WI38 (cell line): ENCODE data around the gene SH3RF3.

ENCODE experiments used
- H3K4me3 ChIP-seq: 2 replicates; pipeline ENCODE4 v1.5.1; 2011; ENCODE audit warnings: low read depth, mild to moderate bottlenecking, control low read depth, low read length
- CTCF ChIP-seq: IDR thresholded peaks from 2 replicates; pipeline ENCODE4 v1.5.1; 2012; ENCODE audit warnings: low read depth, mild to moderate bottlenecking, control low read depth, low read length

SH3RF3 gene

GRCh38 chr2:109212836-109213563, 84.0 kb downstream of the SH3RF3 start:
- no peak for TF ChIP-seq CTCF
- H3K4me3 ChIP-seq, result no peak overlapping the region

GRCh38 chr2:109213646-109214433, 84.8 kb downstream of the SH3RF3 start:
- TF ChIP-seq CTCF, result no peak
- peak overlapping the region; percentile 10; the same call in 1 of the 2 replicates for H3K4me3 ChIP-seq

- no peak overlapping the region for H3K4me3 ChIP-seq
- TF ChIP-seq CTCF, result no peak
Measured at GRCh38 chr2:109214651-109215371, 85.8 kb downstream of the SH3RF3 start.

- TF ChIP-seq CTCF, result no peak
- H3K4me3 ChIP-seq, result no peak overlapping the region
Measured at GRCh38 chr2:109215866-109216265, 86.9 kb downstream of the SH3RF3 start.

- no peak for TF ChIP-seq CTCF
- H3K4me3 ChIP-seq, result no peak overlapping the region
Measured at GRCh38 chr2:109216332-109216731, 87.3 kb downstream of the SH3RF3 start.

- no peak overlapping the region for H3K4me3 ChIP-seq
- no peak for TF ChIP-seq CTCF
Measured at GRCh38 chr2:109217362-109218086, 88.5 kb downstream of the SH3RF3 start.
